HepG2 (cell line): Measurements from ENCODE around the gene BHLHE41. TPM values are rescaled to one million over a fixed set of nuclear protein-coding genes. Genes with fewer than 3 reads are reported as not detected.
A peak's percentile ranks its signal among the peaks of the same experiment; 100 is the strongest.

Experiments used
- DMAP1 ChIP-seq: IDR thresholded peaks from 2 replicates; pipeline ENCODE4 v1.6.1; 2016
- FOSL2 ChIP-seq: sonication (generic); formaldehyde crosslinking; IDR thresholded peaks from 2 replicates; pipeline ENCODE4 v1.4.0; 2020; ENCODE audit warnings: missing genetic modification reagents
- PHF5A ChIP-seq: IDR thresholded peaks from one replicate; pipeline ENCODE4 v1.6.1; 2018; ENCODE audit warnings: low read depth, missing genetic modification reagents; ENCODE audit not compliant: unreplicated experiment
- SMAD3 ChIP-seq: sonication (generic); formaldehyde crosslinking; IDR thresholded peaks from 2 replicates; pipeline ENCODE4 v1.4.0; 2020; ENCODE audit warnings: missing genetic modification reagents
- SSRP1 ChIP-seq: IDR thresholded peaks from 2 replicates; pipeline ENCODE4 v1.6.1; 2016; ENCODE audit warnings: control low read depth
- SYNCRIP ChIP-seq: fragments of 200-400 bp; formaldehyde crosslinking; IDR thresholded peaks from 2 replicates; pipeline ENCODE4 v1.6.1; 2018; ENCODE audit warnings: mild to moderate bottlenecking, low read depth, low read length; ENCODE audit not compliant: insufficient read depth
- ZFP37 ChIP-seq: sonication (generic); formaldehyde crosslinking; IDR thresholded peaks from 2 replicates; pipeline ENCODE4 v1.4.0; 2020; ENCODE audit warnings: missing genetic modification reagents, borderline replicate concordance
- ZNF543 ChIP-seq: sonication (generic); formaldehyde crosslinking; IDR thresholded peaks from 2 replicates; pipeline ENCODE4 v1.4.0; 2020; ENCODE audit warnings: mild to moderate bottlenecking, missing genetic modification reagents
- ZNF678 ChIP-seq: sonication (generic); formaldehyde crosslinking; IDR thresholded peaks from 2 replicates; pipeline ENCODE4 v1.4.0; 2020; ENCODE audit warnings: mild to moderate bottlenecking, missing genetic modification reagents
- polyA plus RNA-seq, 8 experiments: library from polyadenylated mRNA; depleted of rRNA in 3 of 8; stranded (reverse) in 7 of 8; unstranded in 1 of 8; fragments of >200 nt; fragmentation: Illumina TruSeq in 4 of 8; extraction: Trizol in 4 of 8; gene quantifications; 2 replicates each; pipeline versions ENCODE4 v1.2.1 to v1.2.3, GENCODE V29; 2011 to 2016; ENCODE audit warnings: low read depth in 4 of 8, missing spikeins in 1 of 8, mixed read lengths in 1 of 8; ENCODE audit not compliant: insufficient read depth in 1 of 8
- total RNA-seq, 5 experiments: library from RNA; depleted of rRNA; stranded (reverse); fragments of >200 nt; fragmentation: Illumina TruSeq; extraction: Trizol; gene quantifications; 2 replicates each; pipeline ENCODE4 v1.2.3, GENCODE V29; 2016; ENCODE audit warnings: low read depth in 1 of 5
- TF ChIP-seq, protein P1 (sequence below): sonication (generic); formaldehyde crosslinking; IDR thresholded peaks from 2 replicates; pipeline ENCODE4 v1.5.1; 2020; ENCODE audit warnings: mild to moderate bottlenecking, missing genetic modification reagents
- TF ChIP-seq, protein P2 (sequence below): sonication (generic); formaldehyde crosslinking; IDR thresholded peaks from 2 replicates; pipeline ENCODE4 v1.9.0; 2021; ENCODE audit warnings: missing genetic modification reagents, borderline replicate concordance
- TF ChIP-seq, protein P3 (sequence below): sonication (generic); formaldehyde crosslinking; IDR thresholded peaks from 2 replicates; pipeline ENCODE4 v1.4.0; 2020; ENCODE audit warnings: mild to moderate bottlenecking, missing genetic modification reagents
- TF ChIP-seq, protein P4 (sequence below): fragments of 450-650 bp; IDR thresholded peaks from 2 replicates; pipeline ENCODE4 v1.6.1; 2017; ENCODE audit warnings: mild to moderate bottlenecking
- TF ChIP-seq, protein P5 (sequence below): sonication (generic); formaldehyde crosslinking; IDR thresholded peaks from 2 replicates; pipeline ENCODE4 v1.8.0; 2022; ENCODE audit warnings: low read depth, missing genetic modification reagents
- TF ChIP-seq, protein P6 (sequence below): sonication (generic); formaldehyde crosslinking; conservative IDR thresholded peaks from 2 replicates; pipeline ENCODE4 v1.5.0; 2020; ENCODE audit warnings: missing genetic modification reagents

Gene BHLHE41
- total and polyA plus RNA-seq, 2 of the 13 experiments (the other 11 are each of a cell fraction or from before 2014, with no cell fraction given), result 0.03 TPM; not detected in 1

DNA sequence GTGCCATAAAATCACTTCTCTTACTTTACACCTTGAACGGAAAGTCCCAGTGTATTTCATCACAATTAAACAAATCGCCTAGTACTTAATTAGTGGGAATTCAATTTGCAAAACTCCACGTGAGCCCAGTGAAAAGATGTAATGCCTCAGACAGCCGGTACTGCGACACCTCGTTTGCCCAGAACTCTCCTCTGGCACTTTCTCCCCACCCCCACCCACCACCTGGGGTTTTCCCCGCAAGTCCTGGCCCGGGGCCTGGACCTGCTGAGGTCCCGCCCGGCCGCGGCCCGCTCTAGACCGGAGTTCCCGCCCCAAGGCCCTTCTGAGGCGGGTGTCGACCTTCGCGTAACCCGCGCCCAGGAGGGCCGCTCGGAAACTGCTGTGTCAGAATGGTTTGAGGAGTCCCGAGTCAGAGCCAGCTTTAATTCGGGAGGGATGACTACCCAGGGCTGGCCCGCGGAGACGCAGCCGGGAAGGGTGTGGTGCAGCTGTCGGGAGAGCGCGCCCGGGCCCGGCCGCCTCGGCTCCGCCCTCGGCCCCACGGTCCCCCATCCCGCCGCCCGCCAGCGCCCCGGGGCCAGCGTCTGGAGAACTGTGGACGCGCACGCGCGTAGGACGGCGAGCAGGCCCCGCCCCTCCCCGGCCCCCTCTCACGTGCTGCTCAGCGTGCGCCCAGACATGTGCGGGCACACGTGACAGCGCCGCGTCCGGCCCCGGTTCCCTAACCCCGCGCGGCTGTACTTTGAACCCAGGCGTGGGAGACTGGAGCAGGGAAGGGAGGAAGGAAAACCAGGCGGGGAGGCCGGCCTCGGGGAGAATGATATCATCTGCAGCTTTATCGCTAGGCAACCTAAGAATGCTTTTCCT is 10.8 kb downstream of the BHLHE41 start (continued):
- TF ChIP-seq, protein P1, sequence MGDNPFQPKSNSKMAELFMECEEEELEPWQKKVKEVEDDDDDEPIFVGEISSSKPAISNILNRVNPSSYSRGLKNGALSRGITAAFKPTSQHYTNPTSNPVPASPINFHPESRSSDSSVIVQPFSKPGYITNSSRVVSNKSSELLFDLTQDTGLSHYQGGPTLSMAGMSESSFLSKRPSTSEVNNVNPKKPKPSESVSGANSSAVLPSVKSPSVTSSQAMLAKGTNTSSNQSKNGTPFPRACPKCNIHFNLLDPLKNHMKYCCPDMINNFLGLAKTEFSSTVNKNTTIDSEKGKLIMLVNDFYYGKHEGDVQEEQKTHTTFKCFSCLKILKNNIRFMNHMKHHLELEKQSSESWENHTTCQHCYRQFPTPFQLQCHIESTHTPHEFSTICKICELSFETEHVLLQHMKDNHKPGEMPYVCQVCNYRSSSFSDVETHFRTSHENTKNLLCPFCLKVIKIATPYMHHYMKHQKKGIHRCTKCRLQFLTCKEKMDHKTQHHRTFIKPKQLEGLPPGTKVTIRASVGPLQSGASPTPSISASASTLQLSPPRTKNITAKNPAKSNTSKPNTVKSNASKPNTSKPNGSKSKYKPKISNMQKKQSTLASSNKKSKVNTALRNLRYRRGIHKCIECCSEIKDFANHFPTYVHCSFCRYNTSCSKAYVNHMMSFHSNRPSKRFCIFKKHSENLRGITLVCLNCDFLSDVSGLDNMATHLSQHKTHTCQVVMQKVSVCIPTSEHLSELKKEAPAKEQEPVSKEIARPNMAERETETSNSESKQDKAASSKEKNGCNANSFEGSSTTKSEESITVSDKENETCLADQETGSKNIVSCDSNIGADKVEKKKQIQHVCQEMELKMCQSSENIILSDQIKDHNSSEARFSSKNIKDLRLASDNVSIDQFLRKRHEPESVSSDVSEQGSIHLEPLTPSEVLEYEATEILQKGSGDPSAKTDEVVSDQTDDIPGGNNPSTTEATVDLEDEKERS (CRISPR knock-in tag), result peak; percentile 69; the same call in 1 of the 2 replicates
- TF ChIP-seq, protein P2, sequence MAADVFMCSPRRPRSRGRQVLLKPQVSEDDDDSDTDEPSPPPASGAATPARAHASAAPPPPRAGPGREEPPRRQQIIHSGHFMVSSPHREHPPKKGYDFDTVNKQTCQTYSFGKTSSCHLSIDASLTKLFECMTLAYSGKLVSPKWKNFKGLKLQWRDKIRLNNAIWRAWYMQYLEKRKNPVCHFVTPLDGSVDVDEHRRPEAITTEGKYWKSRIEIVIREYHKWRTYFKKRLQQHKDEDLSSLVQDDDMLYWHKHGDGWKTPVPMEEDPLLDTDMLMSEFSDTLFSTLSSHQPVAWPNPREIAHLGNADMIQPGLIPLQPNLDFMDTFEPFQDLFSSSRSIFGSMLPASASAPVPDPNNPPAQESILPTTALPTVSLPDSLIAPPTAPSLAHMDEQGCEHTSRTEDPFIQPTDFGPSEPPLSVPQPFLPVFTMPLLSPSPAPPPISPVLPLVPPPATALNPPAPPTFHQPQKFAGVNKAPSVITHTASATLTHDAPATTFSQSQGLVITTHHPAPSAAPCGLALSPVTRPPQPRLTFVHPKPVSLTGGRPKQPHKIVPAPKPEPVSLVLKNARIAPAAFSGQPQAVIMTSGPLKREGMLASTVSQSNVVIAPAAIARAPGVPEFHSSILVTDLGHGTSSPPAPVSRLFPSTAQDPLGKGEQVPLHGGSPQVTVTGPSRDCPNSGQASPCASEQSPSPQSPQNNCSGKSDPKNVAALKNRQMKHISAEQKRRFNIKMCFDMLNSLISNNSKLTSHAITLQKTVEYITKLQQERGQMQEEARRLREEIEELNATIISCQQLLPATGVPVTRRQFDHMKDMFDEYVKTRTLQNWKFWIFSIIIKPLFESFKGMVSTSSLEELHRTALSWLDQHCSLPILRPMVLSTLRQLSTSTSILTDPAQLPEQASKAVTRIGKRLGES (CRISPR knock-in tag), result peak; percentile 63; the same call in 1 of the 2 replicates
- TF ChIP-seq ZFP37 (CRISPR knock-in tag) (peak; percentile 70), ZNF543 (CRISPR knock-in tag) (peak; percentile 89), SSRP1 (no peak), SMAD3 (CRISPR knock-in tag) (peak; percentile 48; the same call in 1 of the 2 replicates), SYNCRIP (no peak), ZNF678 (CRISPR knock-in tag) (peak; percentile 80; the same call in 1 of the 2 replicates), DMAP1 (CRISPR knock-in tag) (peak; percentile 68; the same call in 1 of the 2 replicates), PHF5A (no peak), FOSL2 (CRISPR knock-in tag) (peak; percentile 72)
- TF ChIP-seq, protein P3, sequence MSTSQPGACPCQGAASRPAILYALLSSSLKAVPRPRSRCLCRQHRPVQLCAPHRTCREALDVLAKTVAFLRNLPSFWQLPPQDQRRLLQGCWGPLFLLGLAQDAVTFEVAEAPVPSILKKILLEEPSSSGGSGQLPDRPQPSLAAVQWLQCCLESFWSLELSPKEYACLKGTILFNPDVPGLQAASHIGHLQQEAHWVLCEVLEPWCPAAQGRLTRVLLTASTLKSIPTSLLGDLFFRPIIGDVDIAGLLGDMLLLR (CRISPR knock-in tag), result peak; percentile 96; the same call in 1 of the 2 replicates
- TF ChIP-seq, protein P4, sequence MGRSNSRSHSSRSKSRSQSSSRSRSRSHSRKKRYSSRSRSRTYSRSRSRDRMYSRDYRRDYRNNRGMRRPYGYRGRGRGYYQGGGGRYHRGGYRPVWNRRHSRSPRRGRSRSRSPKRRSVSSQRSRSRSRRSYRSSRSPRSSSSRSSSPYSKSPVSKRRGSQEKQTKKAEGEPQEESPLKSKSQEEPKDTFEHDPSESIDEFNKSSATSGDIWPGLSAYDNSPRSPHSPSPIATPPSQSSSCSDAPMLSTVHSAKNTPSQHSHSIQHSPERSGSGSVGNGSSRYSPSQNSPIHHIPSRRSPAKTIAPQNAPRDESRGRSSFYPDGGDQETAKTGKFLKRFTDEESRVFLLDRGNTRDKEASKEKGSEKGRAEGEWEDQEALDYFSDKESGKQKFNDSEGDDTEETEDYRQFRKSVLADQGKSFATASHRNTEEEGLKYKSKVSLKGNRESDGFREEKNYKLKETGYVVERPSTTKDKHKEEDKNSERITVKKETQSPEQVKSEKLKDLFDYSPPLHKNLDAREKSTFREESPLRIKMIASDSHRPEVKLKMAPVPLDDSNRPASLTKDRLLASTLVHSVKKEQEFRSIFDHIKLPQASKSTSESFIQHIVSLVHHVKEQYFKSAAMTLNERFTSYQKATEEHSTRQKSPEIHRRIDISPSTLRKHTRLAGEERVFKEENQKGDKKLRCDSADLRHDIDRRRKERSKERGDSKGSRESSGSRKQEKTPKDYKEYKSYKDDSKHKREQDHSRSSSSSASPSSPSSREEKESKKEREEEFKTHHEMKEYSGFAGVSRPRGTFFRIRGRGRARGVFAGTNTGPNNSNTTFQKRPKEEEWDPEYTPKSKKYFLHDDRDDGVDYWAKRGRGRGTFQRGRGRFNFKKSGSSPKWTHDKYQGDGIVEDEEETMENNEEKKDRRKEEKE, result no peak
- TF ChIP-seq, protein P5, sequence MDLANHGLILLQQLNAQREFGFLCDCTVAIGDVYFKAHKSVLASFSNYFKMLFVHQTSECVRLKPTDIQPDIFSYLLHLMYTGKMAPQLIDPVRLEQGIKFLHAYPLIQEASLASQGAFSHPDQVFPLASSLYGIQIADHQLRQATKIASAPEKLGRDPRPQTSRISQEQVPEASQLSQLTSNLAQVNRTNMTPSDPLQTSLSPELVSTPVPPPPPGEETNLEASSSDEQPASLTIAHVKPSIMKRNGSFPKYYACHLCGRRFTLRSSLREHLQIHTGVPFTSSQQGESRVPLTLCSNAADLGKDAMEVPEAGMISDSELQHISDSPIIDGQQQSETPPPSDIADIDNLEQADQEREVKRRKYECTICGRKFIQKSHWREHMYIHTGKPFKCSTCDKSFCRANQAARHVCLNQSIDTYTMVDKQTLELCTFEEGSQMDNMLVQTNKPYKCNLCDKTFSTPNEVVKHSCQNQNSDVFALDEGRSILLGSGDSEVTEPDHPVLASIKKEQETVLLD (CRISPR knock-in tag), result peak; percentile 69; the same call in 1 of the 2 replicates
- TF ChIP-seq, protein P6, sequence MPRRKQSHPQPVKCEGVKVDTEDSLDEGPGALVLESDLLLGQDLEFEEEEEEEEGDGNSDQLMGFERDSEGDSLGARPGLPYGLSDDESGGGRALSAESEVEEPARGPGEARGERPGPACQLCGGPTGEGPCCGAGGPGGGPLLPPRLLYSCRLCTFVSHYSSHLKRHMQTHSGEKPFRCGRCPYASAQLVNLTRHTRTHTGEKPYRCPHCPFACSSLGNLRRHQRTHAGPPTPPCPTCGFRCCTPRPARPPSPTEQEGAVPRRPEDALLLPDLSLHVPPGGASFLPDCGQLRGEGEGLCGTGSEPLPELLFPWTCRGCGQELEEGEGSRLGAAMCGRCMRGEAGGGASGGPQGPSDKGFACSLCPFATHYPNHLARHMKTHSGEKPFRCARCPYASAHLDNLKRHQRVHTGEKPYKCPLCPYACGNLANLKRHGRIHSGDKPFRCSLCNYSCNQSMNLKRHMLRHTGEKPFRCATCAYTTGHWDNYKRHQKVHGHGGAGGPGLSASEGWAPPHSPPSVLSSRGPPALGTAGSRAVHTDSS (CRISPR knock-in tag), result no peak
